ENCODE measurements around the gene CITED4.

Gene CITED4

DNA sequence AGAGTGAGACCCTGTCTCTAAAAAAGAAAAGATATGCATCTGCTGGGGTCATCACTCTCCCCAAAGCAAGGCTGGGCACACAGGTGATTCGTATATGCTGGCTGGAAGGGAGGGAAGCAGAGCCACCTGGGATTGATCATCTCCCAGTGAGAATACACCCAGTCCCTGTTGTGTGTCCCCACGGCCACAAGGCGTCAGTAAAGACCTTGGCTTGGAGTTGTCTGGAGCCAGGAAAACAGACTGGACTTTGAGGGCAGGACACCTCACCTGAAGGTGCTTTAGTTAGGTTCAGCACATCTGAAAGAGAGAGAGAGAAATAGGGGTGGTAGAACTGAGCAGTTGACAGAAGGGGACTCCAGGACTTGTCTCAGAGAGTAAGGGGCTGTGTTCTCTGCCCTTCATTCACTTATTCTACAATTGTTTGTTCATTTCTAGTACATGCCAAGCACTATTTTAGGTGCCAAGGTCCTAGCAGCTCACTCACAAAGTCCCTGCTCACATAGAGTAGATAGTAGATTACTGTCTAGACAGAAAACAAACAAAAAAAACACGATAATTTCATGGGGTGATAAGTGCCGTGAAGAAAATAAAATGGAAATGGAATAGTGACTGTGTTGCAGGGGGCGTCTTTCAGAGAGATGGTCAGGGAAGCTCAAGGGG is 13.5 kb downstream of the CITED4 start:
- no peaks in the 10 kb centered on the region for H3K9me3 Mint-ChIP-seq
- DNase-seq (ENCODE audit: low spot score in 2 of 2), result no peak

DNA sequence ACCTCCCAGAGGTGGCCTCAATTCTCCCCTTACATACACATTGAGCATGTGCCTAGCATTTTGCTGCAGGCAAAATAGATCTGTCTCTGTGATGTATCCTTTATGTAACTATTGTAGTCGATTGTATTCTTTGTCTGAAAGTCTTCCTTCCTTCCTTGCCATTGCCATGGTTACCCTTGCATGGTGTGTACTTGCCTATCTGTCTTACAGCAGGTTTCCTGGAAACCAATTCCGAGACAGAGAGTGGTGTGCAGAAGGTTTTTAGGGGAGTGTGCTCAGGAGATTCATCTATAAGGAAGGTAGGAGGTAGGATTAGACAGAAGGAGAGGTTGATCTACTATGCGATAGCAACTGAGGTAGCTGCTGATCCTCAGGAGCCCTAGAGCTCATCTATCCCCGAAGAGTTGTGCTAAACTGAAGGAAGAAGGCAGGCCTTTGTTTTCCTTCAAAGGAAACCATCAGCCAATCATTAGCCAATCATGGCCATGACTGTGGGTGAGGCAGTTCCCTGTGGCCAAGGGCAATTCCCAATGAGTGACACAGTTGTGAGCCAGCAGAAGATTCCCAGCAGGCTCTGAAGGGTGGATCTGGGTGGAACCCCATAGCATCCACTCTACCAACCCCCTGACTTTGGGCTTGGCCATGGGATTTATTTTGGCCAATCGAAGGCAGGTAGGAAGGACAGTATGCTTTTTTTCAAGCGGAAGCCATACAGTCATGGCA is 15.0 kb downstream of the CITED4 start:
- peaks cover 4% of the 10 kb centered on the region for H3K9me3 Mint-ChIP-seq
- ATAC-seq (no peak), DNase-seq (ENCODE audit: low spot score in 2 of 2) (no peak)
- no peak overlapping the region for H3K27ac Mint-ChIP-seq
- H3K36me3 Mint-ChIP-seq, result no peaks in the 10 kb centered on the region
- no peaks in the 10 kb centered on the region for H3K4me1 Mint-ChIP-seq
- no peak overlapping the region for H3K4me3 Mint-ChIP-seq

More for the DNA sequence above, 13.5 kb downstream of the CITED4 start:
- ATAC-seq, result no peak
- Mint-ChIP-seq H3K36me3 (no peaks in the 10 kb centered on the region), H3K4me1 (no peaks in the 10 kb centered on the region), H3K27ac (no peak overlapping the region), H3K4me3 (no peak overlapping the region)

DNA sequence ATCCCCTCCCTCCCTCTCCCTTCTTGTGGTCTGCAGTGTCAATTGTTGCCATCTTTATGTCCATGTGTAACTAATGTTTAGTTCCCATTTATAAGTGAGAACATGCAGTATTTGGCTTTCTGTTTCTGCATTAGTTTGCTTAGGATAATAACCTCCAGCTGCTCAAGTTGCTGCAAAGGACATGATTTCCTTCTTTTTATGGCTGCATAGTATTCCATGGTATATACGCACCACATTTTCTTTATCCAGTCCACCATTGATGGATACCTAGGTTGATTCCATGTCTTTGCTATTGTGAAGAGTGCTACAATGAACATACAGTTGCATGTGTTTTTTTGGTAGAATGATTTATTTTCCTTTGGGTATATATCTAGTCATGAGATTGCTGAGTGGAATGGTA is 16.3 kb downstream of the CITED4 start:
- peak overlapping the region; percentile 68 for H3K27ac Mint-ChIP-seq
- no peak overlapping the region for H3K4me3 Mint-ChIP-seq
- H3K36me3 Mint-ChIP-seq, result no peaks in the 10 kb centered on the region
- H3K4me1 Mint-ChIP-seq, result peaks cover 3% of the 10 kb centered on the region
- DNase-seq (ENCODE audit: low spot score in 2 of 2), result no peak
- H3K9me3 Mint-ChIP-seq, result peaks cover 4% of the 10 kb centered on the region
- no peak for ATAC-seq

DNA sequence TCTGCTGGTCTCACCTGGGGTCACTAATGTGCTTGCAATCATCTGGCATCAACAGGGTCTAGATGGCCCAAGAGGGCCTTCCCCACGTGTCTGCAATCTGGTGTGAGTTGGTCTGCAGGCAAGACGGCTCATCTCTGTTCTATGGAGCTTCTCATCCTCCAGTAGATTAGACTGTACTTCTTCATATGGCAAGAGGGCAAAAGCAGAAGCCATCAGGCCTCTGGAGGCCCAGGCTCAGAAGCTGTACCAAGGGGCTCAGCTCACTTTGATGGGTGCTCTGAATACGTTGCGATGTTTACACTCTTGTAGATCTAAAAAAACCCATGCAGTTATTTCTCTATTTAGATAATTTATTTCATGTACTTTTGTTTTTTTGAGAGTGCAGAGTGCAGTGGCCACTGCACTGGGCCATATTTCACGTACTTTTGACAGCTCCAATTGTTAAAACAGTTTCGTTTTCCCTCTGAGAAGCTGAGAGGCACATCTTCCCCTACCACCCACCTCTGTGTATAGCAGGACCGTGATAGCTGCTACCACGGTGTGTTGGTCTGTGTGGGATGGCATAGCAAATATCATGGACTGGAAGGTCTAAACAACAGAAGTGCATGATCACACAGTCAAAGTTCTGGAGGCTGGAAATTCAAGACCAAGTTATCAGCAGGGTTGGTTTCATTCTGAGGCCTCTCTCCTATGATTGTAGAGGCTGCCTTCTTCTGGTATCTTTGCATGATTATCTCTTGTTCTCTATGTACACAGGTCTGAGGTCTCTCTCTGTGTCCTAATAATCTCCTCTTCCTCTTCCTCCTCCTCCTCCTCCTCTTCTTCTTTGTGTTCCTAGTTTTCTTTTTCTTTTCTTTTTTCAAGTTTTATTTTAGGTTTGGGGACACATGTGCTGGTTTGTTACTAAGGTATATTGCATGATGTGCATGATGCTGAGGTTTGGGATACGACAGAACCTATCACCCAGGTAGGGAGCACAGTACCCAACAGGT is 17.0 kb downstream of the CITED4 start:
- Mint-ChIP-seq H3K4me3 (no peak overlapping the region), H3K9me3 (peaks cover 4% of the 10 kb centered on the region), H3K36me3 (no peaks in the 10 kb centered on the region), H3K27ac (peak overlapping the region; percentile 68), H3K4me1 (peaks cover 10% of the 10 kb centered on the region)
- ATAC-seq (peak; percentile 27), DNase-seq (ENCODE audit: low spot score in 2 of 2) (no peak)

DNA sequence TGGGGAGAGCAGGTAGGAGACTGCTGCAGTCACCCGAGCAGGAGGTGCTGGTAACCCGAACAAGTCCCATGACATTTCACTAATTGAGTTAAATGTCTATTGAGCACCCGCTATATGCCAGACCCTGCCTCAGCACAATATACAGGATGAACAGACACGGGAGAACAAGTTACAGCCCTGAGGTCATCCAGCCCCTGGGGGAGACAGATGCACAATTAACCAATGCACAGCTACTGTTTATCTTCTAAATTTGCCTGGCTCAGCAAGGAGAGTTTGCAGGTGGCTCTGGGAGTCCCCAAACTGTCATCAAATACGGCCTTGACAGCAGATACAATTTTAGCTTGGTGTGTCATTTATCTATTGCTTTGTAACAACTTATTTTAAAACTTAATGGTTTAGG is 18.1 kb downstream of the CITED4 start:
- peaks cover 3% of the 10 kb centered on the region for H3K36me3 Mint-ChIP-seq

DNA sequence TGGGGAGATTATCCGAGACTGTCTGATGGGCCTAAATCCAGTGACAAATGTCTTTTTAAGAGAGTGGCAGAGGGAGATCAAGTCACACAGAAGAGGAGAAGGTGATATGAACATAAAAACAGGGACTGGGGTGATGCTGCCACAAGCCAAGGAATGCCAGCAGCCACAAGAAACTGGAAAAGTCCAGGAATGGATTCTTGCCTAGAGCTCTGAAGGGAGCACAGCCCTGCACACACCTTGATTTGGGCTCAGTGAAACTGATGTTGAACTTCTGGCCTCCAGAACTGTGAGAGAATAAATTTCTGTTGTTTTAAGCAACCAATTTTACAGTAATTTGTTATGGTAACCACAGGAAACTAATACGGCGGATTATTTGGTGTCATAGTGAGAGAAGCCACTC is 19.5 kb downstream of the CITED4 start:
- peaks cover 5% of the 10 kb centered on the region for H3K36me3 Mint-ChIP-seq
- peaks cover 4% of the 10 kb centered on the region for H3K9me3 Mint-ChIP-seq
- peaks cover 20% of the 10 kb centered on the region for H3K4me1 Mint-ChIP-seq
- no peak for DNase-seq (ENCODE audit: low spot score in 2 of 2)
- no peak overlapping the region for H3K27ac Mint-ChIP-seq
- no peak overlapping the region for H3K4me3 Mint-ChIP-seq
- no peak for ATAC-seq

More for the DNA sequence above, 18.1 kb downstream of the CITED4 start:
- DNase-seq (ENCODE audit: low spot score in 2 of 2), result no peak
- H3K9me3 Mint-ChIP-seq, result peaks cover 4% of the 10 kb centered on the region
- H3K27ac Mint-ChIP-seq, result no peak overlapping the region
- H3K4me1 Mint-ChIP-seq, result peaks cover 18% of the 10 kb centered on the region
- no peak for ATAC-seq
- no peak overlapping the region for H3K4me3 Mint-ChIP-seq

DNA sequence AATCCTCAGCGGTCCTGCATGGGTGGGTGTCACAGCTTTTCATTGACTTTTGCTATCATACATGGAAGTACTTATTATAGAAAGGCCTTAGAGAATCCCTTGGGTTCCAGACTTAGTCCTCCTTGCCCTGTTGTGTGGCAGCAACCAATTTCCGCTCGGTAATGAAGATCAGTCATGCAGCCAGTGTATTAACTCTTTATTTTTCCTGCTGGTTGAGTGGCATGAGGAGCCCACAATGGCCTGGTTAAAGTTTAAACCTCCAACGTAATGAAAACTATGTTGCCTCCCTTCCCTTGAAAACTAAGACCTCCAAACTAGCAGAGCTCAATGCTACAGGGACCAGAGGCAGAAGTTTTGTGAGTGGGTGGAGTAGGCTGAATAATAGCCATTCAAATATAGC is 20.0 kb downstream of the CITED4 start:
- no peak for ATAC-seq
- H3K9me3 Mint-ChIP-seq, result peaks cover 4% of the 10 kb centered on the region

DNA sequence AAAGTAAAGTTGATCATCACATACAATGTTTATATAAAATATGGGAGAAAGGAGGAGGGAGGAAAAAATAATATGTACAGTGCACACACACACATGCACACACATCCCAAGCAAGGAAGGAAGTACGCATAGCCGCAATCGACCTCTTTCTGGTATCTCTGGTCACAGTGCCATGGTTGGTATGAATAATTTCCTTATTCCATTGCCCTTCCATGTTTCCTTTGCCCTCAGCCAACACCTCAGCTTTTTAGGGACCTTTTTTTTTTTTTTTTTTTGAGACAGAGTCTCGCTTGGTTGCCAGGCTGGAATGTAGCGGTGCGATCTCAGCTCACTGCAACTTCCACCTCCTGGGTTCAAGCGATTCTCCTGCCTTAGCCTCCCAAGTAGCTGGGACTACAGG is 20.6 kb downstream of the CITED4 start:
- peaks cover 5% of the 10 kb centered on the region for H3K36me3 Mint-ChIP-seq

More for the DNA sequence above, 20.0 kb downstream of the CITED4 start:
- DNase-seq (ENCODE audit: low spot score in 2 of 2), result no peak
- peaks cover 5% of the 10 kb centered on the region for H3K36me3 Mint-ChIP-seq
- no peak overlapping the region for H3K27ac Mint-ChIP-seq
- H3K4me3 Mint-ChIP-seq, result no peak overlapping the region
- H3K4me1 Mint-ChIP-seq, result peaks cover 20% of the 10 kb centered on the region

DNA sequence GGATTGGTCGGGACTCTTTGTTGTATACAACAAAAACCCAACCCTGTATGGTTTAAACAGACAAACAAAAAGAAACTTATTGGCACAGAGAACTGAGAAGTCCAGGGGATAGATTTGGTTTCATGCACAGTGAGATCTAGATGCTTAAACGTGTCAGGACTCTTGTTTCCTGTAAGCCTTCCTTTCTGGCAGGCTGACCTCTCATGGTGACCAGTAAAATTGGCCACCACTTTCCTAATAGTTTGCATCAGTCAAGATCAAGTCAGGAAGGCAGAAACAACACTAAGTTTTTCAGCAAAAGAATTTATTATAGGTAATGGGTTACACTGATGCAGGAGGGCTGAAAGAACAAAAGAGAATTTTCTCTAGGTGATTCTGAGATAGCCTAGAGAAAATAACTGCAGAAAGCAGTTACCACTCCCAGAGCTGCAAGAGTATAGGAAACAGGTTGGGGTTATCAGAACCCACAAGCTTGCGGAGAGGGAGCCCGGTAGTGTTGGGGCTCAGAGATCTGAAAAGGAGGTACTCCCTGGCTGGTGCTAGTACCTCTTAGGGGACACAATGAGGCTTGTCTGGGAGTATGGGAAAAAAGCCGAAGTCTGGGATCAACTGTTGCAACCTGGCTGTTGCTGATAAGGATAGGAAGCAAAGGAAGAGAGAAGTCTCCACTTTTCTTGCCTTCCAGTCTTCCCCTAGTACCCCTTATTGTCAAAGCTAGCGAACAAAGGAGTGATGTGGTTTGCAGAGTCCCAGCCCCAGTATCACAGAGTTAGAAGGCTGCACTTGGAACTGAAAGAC is 21.4 kb downstream of the CITED4 start:
- Mint-ChIP-seq H3K27ac (no peak overlapping the region), H3K9me3 (peaks cover 4% of the 10 kb centered on the region), H3K36me3 (peaks cover 5% of the 10 kb centered on the region), H3K4me1 (peaks cover 20% of the 10 kb centered on the region), H3K4me3 (no peak overlapping the region)
- ATAC-seq (no peak), DNase-seq (ENCODE audit: low spot score in 2 of 2) (no peak)

More for the DNA sequence above, 20.6 kb downstream of the CITED4 start:
- Mint-ChIP-seq H3K4me3 (no peak overlapping the region), H3K4me1 (peaks cover 20% of the 10 kb centered on the region), H3K27ac (no peak overlapping the region), H3K9me3 (peaks cover 4% of the 10 kb centered on the region)
- DNase-seq (ENCODE audit: low spot score in 2 of 2) (no peak), ATAC-seq (no peak)

DNA sequence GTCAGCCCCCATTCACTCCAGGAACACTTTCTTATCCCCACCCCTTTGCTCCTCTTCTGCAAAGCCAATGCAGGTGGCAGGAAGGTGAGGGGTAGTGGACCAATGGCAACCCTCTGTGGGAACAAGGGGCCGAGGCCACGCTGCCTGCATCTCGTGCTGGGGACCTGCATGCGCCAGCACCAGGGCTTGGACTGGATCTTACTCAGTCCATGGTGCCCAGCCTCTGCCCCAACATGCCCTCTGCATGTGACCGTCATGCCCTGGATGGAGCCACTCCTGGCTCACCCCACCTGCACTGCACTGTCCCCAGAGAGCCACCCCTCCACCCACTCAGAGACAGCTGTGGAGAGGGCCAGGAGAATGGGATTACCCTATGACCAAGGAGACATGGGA is 22.2 kb downstream of the CITED4 start:
- ATAC-seq (no peak), DNase-seq (ENCODE audit: low spot score in 2 of 2) (no peak)
- peaks cover 5% of the 10 kb centered on the region for H3K36me3 Mint-ChIP-seq
- no peak overlapping the region for H3K4me3 Mint-ChIP-seq
- H3K4me1 Mint-ChIP-seq, result peaks cover 20% of the 10 kb centered on the region
- H3K9me3 Mint-ChIP-seq, result peaks cover 4% of the 10 kb centered on the region
- no peak overlapping the region for H3K27ac Mint-ChIP-seq

DNA sequence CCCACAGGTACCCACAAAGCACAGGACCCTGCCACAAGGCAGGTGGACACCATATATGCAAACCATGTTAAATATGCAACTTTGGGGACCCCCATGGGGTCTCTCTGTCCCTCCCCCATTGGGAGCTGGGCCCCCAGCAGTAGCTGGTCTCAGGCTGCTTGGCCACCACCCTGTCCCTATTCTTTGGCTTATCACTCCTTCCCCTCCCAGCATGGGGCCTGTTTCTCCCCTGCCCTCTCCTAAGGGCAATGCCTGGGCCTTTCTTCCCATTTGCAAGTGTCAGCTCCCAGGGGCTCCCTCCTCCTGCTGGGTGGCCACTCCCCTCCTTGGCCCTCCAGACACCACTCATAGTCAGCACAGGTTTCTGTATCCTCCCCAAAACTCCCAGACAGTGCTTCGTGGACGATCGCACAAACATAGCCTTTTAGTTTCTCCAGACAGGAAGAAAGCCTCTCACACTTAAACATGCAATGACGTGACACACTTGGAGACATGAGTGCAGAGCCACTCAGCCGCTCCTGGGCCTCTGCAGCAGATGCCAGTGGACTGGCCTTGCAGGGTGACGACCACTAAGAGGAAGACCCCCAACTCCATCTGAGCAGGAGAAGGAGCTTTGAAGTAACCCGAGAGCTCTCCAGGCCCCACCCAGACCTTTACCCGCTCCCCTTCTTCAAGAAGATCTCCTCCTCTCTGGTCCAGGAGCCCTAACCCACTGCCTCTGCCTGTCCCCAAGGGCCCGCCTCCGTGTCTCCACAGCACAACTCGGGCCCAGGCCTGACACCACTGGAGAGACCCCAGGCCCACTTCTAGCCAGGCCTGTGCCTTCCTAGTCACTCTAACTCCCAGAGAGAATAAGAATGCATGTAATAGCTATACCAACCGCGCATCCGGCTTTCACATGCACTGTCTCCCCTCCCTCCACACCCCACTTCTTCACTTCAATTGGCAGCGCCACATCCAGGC is 22.9 kb downstream of the CITED4 start:
- Mint-ChIP-seq H3K9me3 (peaks cover 4% of the 10 kb centered on the region), H3K27ac (no peak overlapping the region), H3K4me1 (peaks cover 20% of the 10 kb centered on the region), H3K4me3 (no peak overlapping the region), H3K36me3 (peaks cover 5% of the 10 kb centered on the region)
- ATAC-seq, result no peak
- DNase-seq (ENCODE audit: low spot score in 2 of 2), result no peak

DNA sequence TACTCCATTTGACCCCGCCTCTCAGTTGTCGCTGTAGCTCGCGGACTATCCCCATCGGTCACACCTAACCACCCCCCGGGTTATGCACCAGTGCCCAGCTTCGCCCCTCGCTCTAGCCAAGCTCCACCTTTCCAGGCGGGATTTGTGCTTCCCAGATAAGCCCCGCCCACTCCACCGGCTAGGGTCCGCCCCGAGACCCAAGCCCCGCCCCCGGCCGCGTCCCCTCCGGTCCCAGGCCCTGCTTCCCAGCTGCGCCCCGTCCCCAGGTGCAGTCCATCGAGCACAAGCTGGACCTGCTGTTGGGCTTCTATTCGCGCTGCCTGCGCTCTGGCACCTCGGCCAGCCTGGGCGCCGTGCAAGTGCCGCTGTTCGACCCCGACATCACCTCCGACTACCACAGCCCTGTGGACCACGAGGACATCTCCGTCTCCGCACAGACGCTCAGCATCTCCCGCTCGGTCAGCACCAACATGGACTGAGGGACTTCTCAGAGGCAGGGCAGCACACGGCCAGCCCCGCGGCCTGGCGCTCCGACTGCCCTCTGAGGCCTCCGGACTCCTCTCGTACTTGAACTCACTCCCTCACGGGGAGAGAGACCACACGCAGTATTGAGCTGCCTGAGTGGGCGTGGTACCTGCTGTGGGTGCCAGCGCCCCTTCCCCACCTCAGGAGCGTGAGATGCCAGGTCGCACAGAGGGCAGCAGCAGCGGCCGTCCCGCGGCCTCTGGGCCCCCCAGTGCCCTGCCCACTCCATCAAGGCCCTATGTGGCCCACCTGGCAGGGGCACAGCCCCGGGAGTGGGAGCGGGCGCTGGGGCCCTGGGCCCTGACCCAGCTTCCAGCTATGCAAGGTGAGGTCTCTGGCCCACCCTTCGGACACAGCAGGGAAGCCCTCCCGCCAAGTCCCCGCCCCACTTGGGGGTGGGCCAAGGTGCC is 23.9 kb downstream of the CITED4 start:
- peaks cover 4% of the 10 kb centered on the region for H3K9me3 Mint-ChIP-seq
- H3K4me3 Mint-ChIP-seq, result no peak overlapping the region
- H3K36me3 Mint-ChIP-seq, result peaks cover 5% of the 10 kb centered on the region
- H3K27ac Mint-ChIP-seq, result no peak overlapping the region
- ATAC-seq (no peak), DNase-seq (ENCODE audit: low spot score in 2 of 2) (no peak)
- H3K4me1 Mint-ChIP-seq, result peaks cover 20% of the 10 kb centered on the region

DNA sequence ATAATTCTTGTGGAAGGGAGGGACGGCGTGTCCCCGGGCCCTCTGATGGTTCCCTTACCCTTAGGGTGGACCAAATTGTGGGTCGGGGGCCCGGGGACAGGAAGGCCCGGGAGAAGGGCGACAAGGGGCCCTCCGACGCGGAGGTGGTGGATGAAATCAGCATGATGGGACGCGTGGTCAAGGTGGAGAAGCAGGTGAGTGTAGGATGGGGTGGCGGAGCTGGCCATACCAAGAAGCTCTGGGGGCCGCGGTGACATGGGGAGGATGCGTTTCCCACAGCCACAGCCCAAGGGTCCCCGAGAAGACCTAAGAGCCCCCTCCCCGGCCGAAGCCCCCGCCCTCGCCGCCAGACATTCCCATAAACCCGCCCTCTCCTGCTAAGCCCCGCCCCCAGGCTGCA is 24.6 kb downstream of the CITED4 start:
- Mint-ChIP-seq H3K4me1 (peaks cover 20% of the 10 kb centered on the region), H3K9me3 (peaks cover 3% of the 10 kb centered on the region), H3K4me3 (no peak overlapping the region), H3K27ac (no peak overlapping the region), H3K36me3 (peaks cover 5% of the 10 kb centered on the region)
- DNase-seq (ENCODE audit: low spot score in 2 of 2) (no peak), ATAC-seq (no peak)
